DND-41 (cell line): ENCODE results near the gene ZNF23.

Experiments used
- ATAC-seq: fragments of 200-7000 bp; cut with Tn5 transposase; 3 replicates; pipeline ENCODE4 v1.9.1; 2021; ENCODE audit warnings: low read depth; ENCODE audit not compliant: insufficient read depth
- DNase-seq: peaks from one replicate; pipeline ENCODE4 v3.0.0-alpha.2; 2020
- H2AFZ ChIP-seq: 2 replicates; pipeline ENCODE4 v1.6.0; 2012; ENCODE audit warnings: low read depth, low read length
- H3K27ac ChIP-seq: 2 replicates; pipeline ENCODE4 v1.5.1; 2012; ENCODE audit warnings: low read length, inconsistent platforms
- H3K27me3 ChIP-seq: fragments of 200-600 bp; sonication (generic); 2 replicates; pipeline ENCODE4 v1.6.0; 2012; ENCODE audit warnings: low read length, mild to moderate bottlenecking, inconsistent platforms; ENCODE audit not compliant: insufficient read depth, poor library complexity
- H3K36me3 ChIP-seq: 2 replicates; pipeline ENCODE4 v1.5.1; 2012; ENCODE audit warnings: low read length, inconsistent platforms; ENCODE audit not compliant: insufficient read depth
- H3K4me1 ChIP-seq: 2 replicates; pipeline ENCODE4 v1.5.1; 2012; ENCODE audit warnings: mild to moderate bottlenecking, low read length; ENCODE audit not compliant: insufficient read depth
- H3K4me2 ChIP-seq: 2 replicates; pipeline ENCODE4 v1.6.0; 2012; ENCODE audit warnings: mild to moderate bottlenecking, moderate library complexity, low read length, inconsistent platforms; ENCODE audit not compliant: insufficient read depth
- H3K4me3 ChIP-seq, 2 experiments: fragments of 200-600 bp in 1 of 2; shearing (Covaris generic) in 1 of 2; 2 replicates each; pipeline ENCODE4 v1.5.1; 2012 to 2016; ENCODE audit warnings: inconsistent platforms in 2 of 2, low read length in 2 of 2, mild to moderate bottlenecking in 2 of 2, low read depth in 1 of 2, moderate library complexity in 1 of 2
- H3K79me2 ChIP-seq: 2 replicates; pipeline ENCODE4 v1.6.0; 2012; ENCODE audit warnings: low read length, inconsistent platforms; ENCODE audit not compliant: insufficient read depth
- H3K9ac ChIP-seq: 2 replicates; pipeline ENCODE4 v1.6.0; 2012; ENCODE audit warnings: low read depth, mild to moderate bottlenecking, inconsistent platforms, low read length, moderate library complexity
- H3K9me3 ChIP-seq: 2 replicates; pipeline ENCODE4 v1.5.1; 2012; ENCODE audit warnings: low read length, moderate library complexity, mild to moderate bottlenecking, inconsistent platforms; ENCODE audit not compliant: insufficient read depth, severe bottlenecking
- H4K20me1 ChIP-seq: 2 replicates; pipeline ENCODE4 v1.6.0; 2012; ENCODE audit warnings: low read length; ENCODE audit not compliant: insufficient read depth
- EZH2 ChIP-seq: IDR thresholded peaks from 3 replicates; pipeline ENCODE4 v1.6.1; 2012; ENCODE audit warnings: borderline replicate concordance, low read depth, mild to moderate bottlenecking, moderate library complexity, low read length, inconsistent platforms; ENCODE audit not compliant: severe bottlenecking
- TF ChIP-seq, protein P1 (sequence below): IDR thresholded peaks from 2 replicates; pipeline ENCODE4 v1.5.1; 2012; ENCODE audit warnings: borderline replicate concordance, low read length, moderate library complexity, mild to moderate bottlenecking; ENCODE audit not compliant: poor library complexity, severe bottlenecking; ENCODE audit errors: extremely low read depth

The ZNF23 gene

DNA sequence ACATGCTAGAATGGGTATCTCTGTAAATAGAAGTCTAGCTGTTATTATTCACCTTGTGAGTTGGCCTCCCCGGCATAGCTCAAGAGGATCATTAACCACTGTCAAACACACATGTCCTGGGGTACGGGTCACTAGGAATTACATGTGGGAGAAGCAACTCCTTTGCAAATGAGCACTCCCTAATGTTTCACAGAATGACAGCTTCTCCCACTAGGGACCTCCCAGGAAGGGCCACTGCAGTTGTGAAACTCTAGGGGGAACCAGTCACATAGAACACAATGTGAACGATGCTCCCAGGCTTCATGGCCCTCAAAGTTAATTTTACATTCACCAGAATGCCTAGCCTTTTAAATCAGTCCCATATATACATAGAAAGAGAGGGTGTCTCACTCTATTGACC is 39.5 kb upstream of the ZNF23 start:
- no peak overlapping the region for H3K4me3 ChIP-seq
- ATAC-seq: no peak
- TF ChIP-seq, protein P1, sequence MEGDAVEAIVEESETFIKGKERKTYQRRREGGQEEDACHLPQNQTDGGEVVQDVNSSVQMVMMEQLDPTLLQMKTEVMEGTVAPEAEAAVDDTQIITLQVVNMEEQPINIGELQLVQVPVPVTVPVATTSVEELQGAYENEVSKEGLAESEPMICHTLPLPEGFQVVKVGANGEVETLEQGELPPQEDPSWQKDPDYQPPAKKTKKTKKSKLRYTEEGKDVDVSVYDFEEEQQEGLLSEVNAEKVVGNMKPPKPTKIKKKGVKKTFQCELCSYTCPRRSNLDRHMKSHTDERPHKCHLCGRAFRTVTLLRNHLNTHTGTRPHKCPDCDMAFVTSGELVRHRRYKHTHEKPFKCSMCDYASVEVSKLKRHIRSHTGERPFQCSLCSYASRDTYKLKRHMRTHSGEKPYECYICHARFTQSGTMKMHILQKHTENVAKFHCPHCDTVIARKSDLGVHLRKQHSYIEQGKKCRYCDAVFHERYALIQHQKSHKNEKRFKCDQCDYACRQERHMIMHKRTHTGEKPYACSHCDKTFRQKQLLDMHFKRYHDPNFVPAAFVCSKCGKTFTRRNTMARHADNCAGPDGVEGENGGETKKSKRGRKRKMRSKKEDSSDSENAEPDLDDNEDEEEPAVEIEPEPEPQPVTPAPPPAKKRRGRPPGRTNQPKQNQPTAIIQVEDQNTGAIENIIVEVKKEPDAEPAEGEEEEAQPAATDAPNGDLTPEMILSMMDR: no peak
- TF ChIP-seq EZH2: no peak

DNA sequence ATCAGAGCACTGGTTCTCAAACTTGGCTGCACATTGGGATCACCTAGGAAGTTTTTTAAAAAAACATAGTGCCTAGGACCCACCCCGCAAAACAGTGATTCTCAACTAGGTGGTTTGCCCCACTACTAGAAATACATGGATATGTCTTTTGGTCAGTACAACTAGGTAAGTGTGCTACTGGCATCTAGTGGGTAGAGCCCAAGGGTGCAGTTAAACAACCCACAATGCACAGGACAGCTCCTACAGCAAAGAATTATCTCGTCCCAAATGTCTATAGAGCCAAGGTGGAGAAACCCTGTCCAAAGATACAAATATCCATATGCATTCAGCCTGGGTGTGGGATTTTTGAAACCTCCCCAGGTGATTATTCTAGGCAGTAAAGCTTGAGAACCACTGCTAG is 38.9 kb upstream of the ZNF23 start:
- Histone ChIP-seq H3K4me1 (no peaks in the 10 kb centered on the region), H3K9me3 (no peaks in the 10 kb centered on the region), H2AFZ (no peak overlapping the region), H3K27me3 (no peaks in the 10 kb centered on the region), H3K4me2 (no peak overlapping the region), H4K20me1 (no peaks in the 10 kb centered on the region), H3K27ac (no peak overlapping the region), H3K4me3 (no peak overlapping the region), H3K9ac (no peak overlapping the region), H3K36me3 (no peaks in the 10 kb centered on the region), H3K79me2 (no peaks in the 10 kb centered on the region)
- ATAC-seq: no peak
- TF ChIP-seq, protein P1: no peak
- no peak for TF ChIP-seq EZH2
- no peak for DNase-seq

More for the DNA sequence above, 39.5 kb upstream of the ZNF23 start:
- Histone ChIP-seq H3K9ac (no peak overlapping the region), H3K4me1 (no peaks in the 10 kb centered on the region), H3K79me2 (no peaks in the 10 kb centered on the region), H3K4me2 (no peak overlapping the region), H3K27me3 (no peaks in the 10 kb centered on the region), H2AFZ (no peak overlapping the region), H4K20me1 (no peaks in the 10 kb centered on the region), H3K36me3 (no peaks in the 10 kb centered on the region), H3K27ac (no peak overlapping the region), H3K9me3 (no peaks in the 10 kb centered on the region)
- DNase-seq: no peak

DNA sequence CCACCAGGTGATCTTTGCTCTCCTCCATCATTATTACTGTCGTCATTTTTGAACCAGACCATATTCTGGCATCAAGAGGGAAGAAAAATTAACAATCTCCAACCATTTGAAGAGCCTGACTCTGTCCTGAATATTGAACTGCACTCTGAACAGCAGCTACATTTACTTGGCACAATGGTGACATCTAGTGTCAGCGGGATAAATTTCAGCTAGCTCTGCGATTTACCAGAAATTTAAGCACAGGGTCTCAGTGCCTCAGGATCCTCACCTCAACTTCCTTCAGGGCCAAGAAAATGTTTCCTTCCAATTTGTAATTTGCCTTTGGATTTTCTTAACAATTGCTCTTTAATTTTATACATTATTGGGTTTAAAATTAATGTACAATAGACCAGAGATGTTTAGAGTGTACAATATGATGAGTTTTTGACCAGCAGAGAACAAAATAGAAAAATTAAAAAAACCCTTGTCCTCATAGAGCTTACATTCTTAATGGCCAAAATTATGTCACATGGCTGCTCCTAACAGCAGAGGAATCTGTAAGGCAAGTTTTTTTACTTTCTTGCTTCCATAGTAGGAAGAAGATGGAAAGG is 37.8 kb upstream of the ZNF23 start:
- no peak overlapping the region for H3K27ac ChIP-seq
- TF ChIP-seq, protein P1: peak; percentile 86
- TF ChIP-seq EZH2: no peak
- H3K79me2 ChIP-seq: no peaks in the 10 kb centered on the region
- DNase-seq (peak; percentile 60), ATAC-seq (peak; percentile 82)
- H3K4me1 ChIP-seq: no peaks in the 10 kb centered on the region
- H3K4me2 ChIP-seq: no peak overlapping the region
- H3K27me3 ChIP-seq: no peaks in the 10 kb centered on the region
- H4K20me1 ChIP-seq: no peaks in the 10 kb centered on the region
- no peaks in the 10 kb centered on the region for H3K36me3 ChIP-seq
- H3K9ac ChIP-seq: no peak overlapping the region
- H3K4me3 ChIP-seq: no peak overlapping the region
- no peak overlapping the region for H2AFZ ChIP-seq
- no peaks in the 10 kb centered on the region for H3K9me3 ChIP-seq
